ENCODE results near the gene MNX1.

The MNX1 gene

DNA sequence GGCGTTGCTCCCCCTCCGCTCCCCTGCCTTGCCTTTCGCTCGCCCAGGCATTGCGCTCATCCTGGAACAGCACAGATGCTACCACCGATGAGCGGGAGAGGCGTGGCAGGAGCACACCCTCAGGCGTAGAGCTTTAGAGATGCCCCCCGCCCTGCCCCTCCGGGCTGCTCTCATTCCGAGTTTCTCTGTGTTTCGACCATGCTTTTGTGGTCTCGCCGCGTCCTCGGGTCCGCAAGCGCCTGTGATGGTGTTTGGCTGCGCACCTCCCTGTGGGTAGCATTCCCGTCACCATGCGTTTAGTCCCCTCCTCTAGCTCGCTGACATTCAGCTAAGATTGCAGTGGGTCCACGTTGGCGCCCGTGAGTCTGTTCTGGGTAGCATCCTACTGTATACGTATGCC, 42.3 kb downstream of the MNX1 start:
- DNase-seq (ENCODE audit: low spot score), result no peak

GRCh38 chr7:156966387-156966786, 44.1 kb downstream of the MNX1 start:
- DNase-seq (ENCODE audit: low spot score), result no peak

GRCh38 chr7:156964971-156965370, 45.5 kb downstream of the MNX1 start:
- no peak for DNase-seq (ENCODE audit: low spot score)

DNA sequence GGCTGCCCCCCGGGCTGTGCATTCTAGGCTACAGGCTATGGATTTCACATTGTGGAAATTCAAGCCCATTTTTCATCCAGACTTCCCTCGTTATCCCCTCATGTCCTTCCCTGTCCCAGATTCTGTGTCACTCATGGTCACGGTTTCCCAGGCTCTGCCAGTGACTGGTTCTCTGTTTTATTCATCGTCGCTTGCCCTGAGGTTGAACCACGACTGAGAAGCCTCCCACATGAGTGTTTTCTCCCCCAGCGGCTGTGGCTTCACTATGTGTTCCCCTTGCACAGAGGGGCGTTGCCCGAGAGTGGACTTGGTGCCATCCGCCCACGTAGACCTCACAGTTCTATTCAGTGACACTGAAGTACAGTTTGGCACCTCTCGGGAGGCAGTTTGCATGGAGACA, 47.0 kb downstream of the MNX1 start:
- DNase-seq (ENCODE audit: low spot score), result no peak

GRCh38 chr7:156962897-156963296, 47.6 kb downstream of the MNX1 start:
- DNase-seq (ENCODE audit: low spot score), result no peak

DNA sequence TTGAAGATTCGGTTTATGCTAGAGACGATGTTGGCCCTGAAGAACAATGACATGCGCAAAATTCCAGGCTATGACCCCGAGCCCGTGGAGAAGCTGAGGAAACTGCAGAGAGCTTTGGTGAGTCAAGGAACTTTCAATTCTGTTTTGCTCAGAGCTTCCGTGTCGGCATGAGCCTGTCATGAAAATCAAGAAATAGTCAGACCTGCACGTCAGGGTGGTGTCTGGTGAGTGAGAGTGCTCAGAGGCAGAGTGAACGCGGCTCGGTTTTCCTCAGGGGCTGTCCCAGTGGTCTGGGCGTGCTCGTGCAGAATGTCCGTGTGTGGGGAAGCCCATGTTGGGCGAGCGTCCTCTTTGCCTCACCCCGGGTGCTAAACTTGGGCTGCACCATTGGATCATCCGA, 48.3 kb downstream of the MNX1 start:
- no peak for DNase-seq (ENCODE audit: low spot score)

GRCh38 chr7:156956727-156957126, 53.7 kb downstream of the MNX1 start:
- DNase-seq (ENCODE audit: low spot score), result no peak

- no peak for DNase-seq (ENCODE audit: low spot score)
Observed at GRCh38 chr7:156954941-156955340, 55.5 kb downstream of the MNX1 start.
